H9 (cell line): Measurements from ENCODE around the gene THSD7A. TPM values are rescaled to one million over a fixed set of nuclear protein-coding genes. Genes with fewer than 3 reads are reported as not detected.

Source experiments
- DNase-seq: peaks from one replicate; pipeline ENCODE4 v3.0.0-alpha.2; 2017
- H2AFZ ChIP-seq: one replicate; pipeline ENCODE4 v1.6.1; 2013; ENCODE audit warnings: mild to moderate bottlenecking, low read length, control low read depth, moderate library complexity
- H2AK5ac ChIP-seq: 2 replicates; pipeline ENCODE4 v1.6.1; 2013; ENCODE audit warnings: low read length, control low read depth, mixed read lengths; ENCODE audit not compliant: insufficient read length
- H2BK120ac ChIP-seq: one replicate; pipeline ENCODE4 v1.6.1; 2013; ENCODE audit warnings: low read depth, mild to moderate bottlenecking, low read length, control low read depth, inconsistent platforms; ENCODE audit not compliant: poor library complexity, severe bottlenecking
- H2BK12ac ChIP-seq: 2 replicates; pipeline ENCODE4 v1.6.1; 2013; ENCODE audit warnings: low read length, control low read depth, mixed read lengths, low read depth; ENCODE audit not compliant: insufficient read length
- H2BK15ac ChIP-seq: 2 replicates; pipeline ENCODE4 v1.6.1; 2013; ENCODE audit warnings: low read depth, low read length, control low read depth
- H2BK20ac ChIP-seq: one replicate; pipeline ENCODE4 v1.6.1; 2013; ENCODE audit warnings: low read depth, mild to moderate bottlenecking, low read length, control low read depth, inconsistent platforms; ENCODE audit not compliant: poor library complexity, severe bottlenecking
- H2BK5ac ChIP-seq: 2 replicates; pipeline ENCODE4 v1.6.1; 2013; ENCODE audit warnings: low read length, control low read depth, mixed read lengths; ENCODE audit not compliant: insufficient read length
- H3K14ac ChIP-seq: 2 replicates; pipeline ENCODE4 v1.6.1; 2013; ENCODE audit warnings: low read length, control low read depth; ENCODE audit not compliant: insufficient read depth
- H3K18ac ChIP-seq: 2 replicates; pipeline ENCODE4 v1.6.1; 2013; ENCODE audit warnings: low read depth, mild to moderate bottlenecking, mixed read lengths, low read length, control low read depth; ENCODE audit not compliant: insufficient read length
- H3K23ac ChIP-seq: 2 replicates; pipeline ENCODE4 v1.6.1; 2013; ENCODE audit warnings: low read length, control low read depth, mixed read lengths, low read depth; ENCODE audit not compliant: insufficient read length
- H3K23me2 ChIP-seq: 2 replicates; pipeline ENCODE4 v1.6.1; 2013; ENCODE audit warnings: low read depth, mild to moderate bottlenecking, mixed read lengths, low read length, control low read depth; ENCODE audit not compliant: insufficient read length, poor library complexity, severe bottlenecking
- H3K27ac ChIP-seq: 2 replicates; pipeline ENCODE4 v1.5.1; 2013; ENCODE audit warnings: low read length, control low read depth, mixed read lengths, low read depth; ENCODE audit not compliant: insufficient read length
- H3K27me3 ChIP-seq: 2 replicates; pipeline ENCODE4 v1.6.1; 2013; ENCODE audit warnings: low read length, control low read depth, inconsistent platforms; ENCODE audit not compliant: insufficient read depth
- H3K4ac ChIP-seq: 2 replicates; pipeline ENCODE4 v1.6.1; 2013; ENCODE audit warnings: low read depth, mild to moderate bottlenecking, control low read depth, inconsistent platforms, low read length, moderate library complexity
- H3K4me1 ChIP-seq: 2 replicates; pipeline ENCODE4 v1.6.1; 2013; ENCODE audit warnings: low read length, control low read depth, inconsistent platforms; ENCODE audit not compliant: insufficient read depth
- H3K4me2 ChIP-seq: 2 replicates; pipeline ENCODE4 v1.6.1; 2013; ENCODE audit warnings: low read length, control low read depth, mixed read lengths; ENCODE audit not compliant: insufficient read length, insufficient read depth
- H3K56ac ChIP-seq: 2 replicates; pipeline ENCODE4 v1.6.1; 2013; ENCODE audit warnings: low read depth, mild to moderate bottlenecking, mixed read lengths, low read length, control low read depth; ENCODE audit not compliant: insufficient read length
- H3K79me1 ChIP-seq: 2 replicates; pipeline ENCODE4 v1.6.1; 2013; ENCODE audit warnings: low read depth, mild to moderate bottlenecking, moderate library complexity, low read length, control low read depth, inconsistent platforms; ENCODE audit not compliant: insufficient read depth, poor library complexity, severe bottlenecking
- H3K79me2 ChIP-seq: 2 replicates; pipeline ENCODE4 v1.6.1; 2013; ENCODE audit warnings: low read length, control low read depth, inconsistent platforms; ENCODE audit not compliant: insufficient read depth
- H3K9ac ChIP-seq: 2 replicates; pipeline ENCODE4 v1.6.1; 2013; ENCODE audit warnings: low read length, control low read depth, mixed read lengths; ENCODE audit not compliant: insufficient read length; ENCODE audit errors: extremely low read depth
- H3K9me3 ChIP-seq: one replicate; pipeline ENCODE4 v1.6.1; 2013; ENCODE audit warnings: low read depth, low read length, inconsistent platforms; ENCODE audit not compliant: control insufficient read depth
- H3T11ph ChIP-seq: one replicate; pipeline ENCODE4 v1.6.1; 2013; ENCODE audit warnings: mild to moderate bottlenecking, low read length, control low read depth, inconsistent platforms
- H4K20me1 ChIP-seq: one replicate; pipeline ENCODE4 v1.6.1; 2013; ENCODE audit not compliant: control insufficient read depth, insufficient read length, insufficient read depth
- H4K5ac ChIP-seq: 2 replicates; pipeline ENCODE4 v1.6.1; 2013; ENCODE audit warnings: low read depth, mild to moderate bottlenecking, mixed read lengths, low read length, control low read depth; ENCODE audit not compliant: insufficient read length
- H4K8ac ChIP-seq: replicated peaks from 2 replicates; pipeline ENCODE4 v1.6.1; 2013; ENCODE audit warnings: low read length, control low read depth, mixed read lengths, low read depth; ENCODE audit not compliant: insufficient read length
- H4K91ac ChIP-seq: 2 replicates; pipeline ENCODE4 v1.6.1; 2013; ENCODE audit warnings: low read depth, mild to moderate bottlenecking, moderate library complexity, mixed read lengths, low read length, control low read depth; ENCODE audit not compliant: insufficient read length
- H3K27ac Mint-ChIP-seq, 3 experiments: 2 replicates in 2 of 3; 3 replicates in 1 of 3; pipeline ENCODE4 v1.8.0; 2020 to 2021; ENCODE audit warnings: mixed read lengths in 3 of 3, mild to moderate bottlenecking in 1 of 3, moderate library complexity in 1 of 3
- H3K27me3 Mint-ChIP-seq: 2 replicates; pipeline ENCODE4 v1.8.0; 2021; ENCODE audit warnings: low read depth, mild to moderate bottlenecking, moderate library complexity, mixed read lengths
- H3K36me3 Mint-ChIP-seq, 3 experiments: 2 replicates in 2 of 3; 3 replicates in 1 of 3; pipeline ENCODE4 v1.8.0; 2020 to 2021; ENCODE audit warnings: low read depth in 3 of 3, mixed read lengths in 3 of 3; ENCODE audit not compliant: insufficient read depth in 1 of 3
- H3K4me1 Mint-ChIP-seq, 2 experiments: 2 replicates each; pipeline ENCODE4 v1.8.0; 2020; ENCODE audit warnings: mixed read lengths in 2 of 2
- H3K4me3 Mint-ChIP-seq, 2 experiments: 2 replicates in 1 of 2; 3 replicates in 1 of 2; pipeline ENCODE4 v1.8.0; 2020 to 2021; ENCODE audit warnings: mild to moderate bottlenecking in 2 of 2, mixed read lengths in 2 of 2, moderate library complexity in 1 of 2
- H3K9me3 Mint-ChIP-seq, 2 experiments: 2 replicates in 1 of 2; 3 replicates in 1 of 2; pipeline ENCODE4 v1.8.0; 2020; ENCODE audit warnings: mild to moderate bottlenecking in 2 of 2, mixed read lengths in 2 of 2, moderate library complexity in 1 of 2
- WGBS: extraction: QIAGEN DNeasy Blood & Tissue Kit; methylation state at CpG from one replicate; pipeline ENCODE4 v1.1.7; 2013; ENCODE audit warnings: missing lambda C conversion rate, low lambda C conversion rate, mixed read lengths; ENCODE audit not compliant: insufficient read length; ENCODE audit errors: extremely low coverage; 5-methylcytosine and 5-hydroxymethylcytosine counted together
- total RNA-seq: library from RNA; stranded (reverse); gene quantifications from 2 replicates; pipeline ENCODE4 v1.2.1, GENCODE V29; 2021
- TF ChIP-seq, protein P1 (sequence below): fragments of 200-600 bp; sonication (generic); conservative IDR thresholded peaks from 3 replicates; pipeline ENCODE4 v1.8.0; 2021; ENCODE audit warnings: antibody characterized with exemption, mild to moderate bottlenecking

THSD7A gene
- total RNA-seq, 1 experiment from 2014 or later: 0.42 TPM

GRCh38 chr7:11458736-11459483, 373.1 kb downstream of the THSD7A start:
- H3K4me2 ChIP-seq: no peak overlapping the region
- 0 out of 4 replicates have a peak, but pooled peaks cover 0 to under 1% of the 10 kb centered on the region in 2 experiments for H3K4me1 Mint-ChIP-seq

More at GRCh38 chr7:11458736-11459483, 373.1 kb downstream of the THSD7A start:
- no peak overlapping the region for H4K5ac ChIP-seq
- H3K4ac ChIP-seq: no peak overlapping the region
- H2BK120ac ChIP-seq: no peak overlapping the region
- H3K27ac ChIP-seq: no peak overlapping the region
- H2BK12ac ChIP-seq: no peak overlapping the region
- H3K9me3 ChIP-seq: no peaks in the 10 kb centered on the region
- H4K8ac ChIP-seq: no peak overlapping the region
- Mint-ChIP-seq H3K27ac (no peak overlapping the region), H3K9me3 (no peaks in the 10 kb centered on the region), H3K27me3 (no peaks in the 10 kb centered on the region), H3K36me3 (no peaks in the 10 kb centered on the region), H3K4me3 (no peak overlapping the region)
- H4K20me1 ChIP-seq: no peaks in the 10 kb centered on the region
- H3K56ac ChIP-seq: no peak overlapping the region
- no peak overlapping the region for H2AK5ac ChIP-seq
- no peak for DNase-seq
- no peaks in the 10 kb centered on the region for H3K27me3 ChIP-seq
- no peak overlapping the region for H2BK5ac ChIP-seq
- H3K23ac ChIP-seq: no peak overlapping the region
- no peak overlapping the region for H2BK15ac ChIP-seq
- TF ChIP-seq, protein P1, sequence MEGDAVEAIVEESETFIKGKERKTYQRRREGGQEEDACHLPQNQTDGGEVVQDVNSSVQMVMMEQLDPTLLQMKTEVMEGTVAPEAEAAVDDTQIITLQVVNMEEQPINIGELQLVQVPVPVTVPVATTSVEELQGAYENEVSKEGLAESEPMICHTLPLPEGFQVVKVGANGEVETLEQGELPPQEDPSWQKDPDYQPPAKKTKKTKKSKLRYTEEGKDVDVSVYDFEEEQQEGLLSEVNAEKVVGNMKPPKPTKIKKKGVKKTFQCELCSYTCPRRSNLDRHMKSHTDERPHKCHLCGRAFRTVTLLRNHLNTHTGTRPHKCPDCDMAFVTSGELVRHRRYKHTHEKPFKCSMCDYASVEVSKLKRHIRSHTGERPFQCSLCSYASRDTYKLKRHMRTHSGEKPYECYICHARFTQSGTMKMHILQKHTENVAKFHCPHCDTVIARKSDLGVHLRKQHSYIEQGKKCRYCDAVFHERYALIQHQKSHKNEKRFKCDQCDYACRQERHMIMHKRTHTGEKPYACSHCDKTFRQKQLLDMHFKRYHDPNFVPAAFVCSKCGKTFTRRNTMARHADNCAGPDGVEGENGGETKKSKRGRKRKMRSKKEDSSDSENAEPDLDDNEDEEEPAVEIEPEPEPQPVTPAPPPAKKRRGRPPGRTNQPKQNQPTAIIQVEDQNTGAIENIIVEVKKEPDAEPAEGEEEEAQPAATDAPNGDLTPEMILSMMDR: no peak
- no peak overlapping the region for H2AFZ ChIP-seq
- no CpG with 5 or more reads among the region's 5 CpGs for WGBS
- H3K79me2 ChIP-seq: no peaks in the 10 kb centered on the region
- no peaks in the 10 kb centered on the region for H3K4me1 ChIP-seq
- H3K23me2 ChIP-seq: no peaks in the 10 kb centered on the region
- H3K9ac ChIP-seq: no peak overlapping the region
- H3K14ac ChIP-seq: no peak overlapping the region
- H3K79me1 ChIP-seq: no peaks in the 10 kb centered on the region
- no peak overlapping the region for H3T11ph ChIP-seq
- no peak overlapping the region for H3K18ac ChIP-seq
- H2BK20ac ChIP-seq: no peak overlapping the region
- no peak overlapping the region for H4K91ac ChIP-seq
